SU-DHL-6 (cell line): ENCODE data around the gene MARCHF3.

ENCODE experiments used
- EZH2phosphoT487 ChIP-seq: fragments of 200-600 bp; sonication (generic), shearing (Covaris generic); conservative IDR thresholded peaks from 2 replicates; pipeline ENCODE4 v1.6.1; 2018; ENCODE audit warnings: mild to moderate bottlenecking, antibody characterized with exemption, low read length, moderate library complexity, mixed read lengths
- TF ChIP-seq, protein P1 (sequence below): fragments of 200-600 bp; sonication (generic); IDR thresholded peaks from one replicate; pipeline ENCODE4 v1.5.1; 2017; ENCODE audit warnings: antibody characterized with exemption, mild to moderate bottlenecking, low read length, moderate library complexity; ENCODE audit not compliant: insufficient read depth, poor library complexity, severe bottlenecking

DNA sequence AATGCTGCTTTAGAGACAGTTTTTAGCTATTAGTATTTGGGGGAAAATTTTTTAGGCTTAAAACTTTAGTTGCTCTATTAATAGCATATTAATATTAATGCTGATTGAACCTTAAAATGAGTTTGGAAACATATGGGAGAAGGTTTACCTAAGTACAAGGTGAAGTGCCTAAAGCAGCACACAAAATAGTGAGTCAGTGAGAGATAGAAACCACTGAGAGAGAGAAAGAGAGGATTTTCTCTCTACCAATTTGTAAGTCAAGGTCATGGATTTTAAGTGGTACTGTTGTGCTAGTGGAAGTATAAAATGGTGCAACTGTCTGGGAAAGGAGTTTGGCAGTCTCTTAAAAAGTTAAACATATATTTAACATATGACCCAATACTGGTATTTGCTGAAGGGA lies 64.9 kb downstream of the MARCHF3 start:
- TF ChIP-seq, protein P1, sequence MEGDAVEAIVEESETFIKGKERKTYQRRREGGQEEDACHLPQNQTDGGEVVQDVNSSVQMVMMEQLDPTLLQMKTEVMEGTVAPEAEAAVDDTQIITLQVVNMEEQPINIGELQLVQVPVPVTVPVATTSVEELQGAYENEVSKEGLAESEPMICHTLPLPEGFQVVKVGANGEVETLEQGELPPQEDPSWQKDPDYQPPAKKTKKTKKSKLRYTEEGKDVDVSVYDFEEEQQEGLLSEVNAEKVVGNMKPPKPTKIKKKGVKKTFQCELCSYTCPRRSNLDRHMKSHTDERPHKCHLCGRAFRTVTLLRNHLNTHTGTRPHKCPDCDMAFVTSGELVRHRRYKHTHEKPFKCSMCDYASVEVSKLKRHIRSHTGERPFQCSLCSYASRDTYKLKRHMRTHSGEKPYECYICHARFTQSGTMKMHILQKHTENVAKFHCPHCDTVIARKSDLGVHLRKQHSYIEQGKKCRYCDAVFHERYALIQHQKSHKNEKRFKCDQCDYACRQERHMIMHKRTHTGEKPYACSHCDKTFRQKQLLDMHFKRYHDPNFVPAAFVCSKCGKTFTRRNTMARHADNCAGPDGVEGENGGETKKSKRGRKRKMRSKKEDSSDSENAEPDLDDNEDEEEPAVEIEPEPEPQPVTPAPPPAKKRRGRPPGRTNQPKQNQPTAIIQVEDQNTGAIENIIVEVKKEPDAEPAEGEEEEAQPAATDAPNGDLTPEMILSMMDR = no peak
- TF ChIP-seq EZH2phosphoT487 = no peak
